Measurements from ENCODE around the gene ELP1.
A peak's percentile ranks its signal among the peaks of the same experiment; 100 is the strongest.
"Not testable (repeated sequence)": the region's sequence is repeated elsewhere in the genome, so short reads cannot be mapped to it uniquely, and the experiment has no call there.

Gene ELP1

GRCh38 chr9:108951578-108951977 is 17.7 kb upstream of the ELP1 start:
- no peak for DNase-seq
- TF ChIP-seq GATA1 (IDR thresholded peaks at IDR 0.05; ENCODE audit: low read depth, low read length): no peak
- no peak for TF ChIP-seq POLR2A (IDR thresholded peaks at IDR 0.05; ENCODE audit: low read length)

DNA sequence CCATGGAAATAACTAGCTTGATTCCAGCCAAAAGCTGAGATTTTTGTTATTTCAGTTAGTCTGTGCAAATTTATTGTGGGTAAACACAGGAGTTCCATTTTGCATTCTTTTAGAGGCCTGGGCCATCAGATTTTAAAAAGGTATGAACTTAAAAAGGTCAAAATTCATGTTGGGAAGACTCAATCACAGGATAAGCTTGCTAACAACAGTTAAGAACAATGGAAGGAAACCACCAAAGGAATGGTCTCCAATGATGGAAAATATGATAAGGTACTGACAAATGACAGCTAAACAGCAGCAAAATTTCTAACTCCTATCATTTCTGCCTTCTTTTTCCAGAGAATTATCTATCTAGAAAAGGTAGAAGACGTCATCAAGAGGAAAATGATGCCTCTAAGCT is 16.2 kb upstream of the ELP1 start:
- no peak for DNase-seq
- TF ChIP-seq GATA1 (IDR thresholded peaks at IDR 0.05; ENCODE audit: low read depth, low read length) (no peak), POLR2A (IDR thresholded peaks at IDR 0.05; ENCODE audit: low read length) (no peak)

GRCh38 chr9:108939975-108940374 is 6.1 kb upstream of the ELP1 start:
- DNase-seq: no peak
- no peak for TF ChIP-seq GATA1 (IDR thresholded peaks at IDR 0.05; ENCODE audit: low read depth, low read length)
- no peak for TF ChIP-seq POLR2A (IDR thresholded peaks at IDR 0.05; ENCODE audit: low read length)

GRCh38 chr9:108937561-108938305 is 3.8 kb upstream of the ELP1 start:
- no peak for TF ChIP-seq POLR2A (IDR thresholded peaks at IDR 0.05; ENCODE audit: low read length)
- TF ChIP-seq GATA1 (IDR thresholded peaks at IDR 0.05; ENCODE audit: low read depth, low read length): no peak
- no peak for DNase-seq

GRCh38 chr9:108934323-108934893 is 484 bp upstream of the ELP1 start, which contains the start of gene ABITRAM:
Gene ABITRAM, plus strand, starts transcription at chr9:108934400. Its CDS starts 87 bp downstream, at chr9:108934487.
- DNase-seq: peak; percentile 93 to 95
- TF ChIP-seq POLR2A (IDR thresholded peaks at IDR 0.05; ENCODE audit: low read length) (peak; percentile 45), GATA1 (IDR thresholded peaks at IDR 0.05; ENCODE audit: low read depth, low read length) (no peak)

DNA sequence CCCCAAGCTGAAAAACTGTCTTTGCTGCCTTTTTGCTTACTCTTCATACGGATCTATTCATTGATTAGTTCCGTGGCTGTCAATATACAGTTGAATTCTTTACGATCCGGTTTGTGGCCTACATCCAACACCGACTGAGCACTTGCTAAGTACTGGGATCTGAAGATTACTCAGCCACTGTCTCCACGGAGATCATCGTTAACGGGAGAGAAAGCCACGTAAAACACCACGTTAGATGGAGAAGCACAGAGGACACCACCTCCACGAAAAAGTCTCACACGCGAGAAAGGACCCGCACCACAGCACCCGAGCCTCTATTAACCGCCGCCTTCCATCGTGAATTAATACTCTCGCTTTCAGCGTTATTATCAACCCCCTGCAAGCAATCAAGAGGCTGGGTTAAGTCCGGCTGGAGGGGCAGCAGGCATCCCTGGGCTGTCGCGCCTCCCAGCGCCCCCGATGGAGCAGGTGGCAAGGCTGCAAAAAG is 650 bp downstream of the ELP1 start:
- TF ChIP-seq GATA1 (IDR thresholded peaks at IDR 0.05; ENCODE audit: low read depth, low read length) (no peak), POLR2A (IDR thresholded peaks at IDR 0.05; ENCODE audit: low read length) (no peak)
- peak; percentile 69 to 72 for DNase-seq

GRCh38 chr9:108928386-108928785 is 5.5 kb downstream of the ELP1 start:
- DNase-seq: no peak

GRCh38 chr9:108924466-108924865 is 9.5 kb downstream of the ELP1 start:
- TF ChIP-seq GATA1 (IDR thresholded peaks at IDR 0.05; ENCODE audit: low read depth, low read length) (no peak), POLR2A (IDR thresholded peaks at IDR 0.05; ENCODE audit: low read length) (no peak)
- no peak for DNase-seq

More at GRCh38 chr9:108928386-108928785, 5.5 kb downstream of the ELP1 start:
- TF ChIP-seq POLR2A (IDR thresholded peaks at IDR 0.05; ENCODE audit: low read length) (no peak), GATA1 (IDR thresholded peaks at IDR 0.05; ENCODE audit: low read depth, low read length) (no peak)

DNA sequence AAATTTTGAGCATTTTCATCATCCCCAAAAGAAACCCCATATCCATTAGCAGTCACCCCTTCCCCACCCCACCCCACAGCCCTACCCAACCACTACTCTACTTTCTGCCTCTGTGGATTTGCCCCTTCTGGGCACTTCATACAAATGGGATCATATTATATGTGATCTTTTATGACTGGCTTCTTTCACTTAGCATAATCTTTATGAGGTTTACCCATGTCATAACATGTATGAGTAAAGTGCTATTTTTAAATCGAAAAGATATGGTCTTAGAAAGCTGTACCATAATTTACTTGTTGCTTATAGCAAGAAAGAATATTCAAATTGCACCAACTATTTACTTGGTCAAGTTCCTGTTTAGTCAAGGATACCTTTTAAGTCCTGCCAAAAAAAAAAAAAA is 12.7 kb downstream of the ELP1 start:
- no peak for DNase-seq

DNA sequence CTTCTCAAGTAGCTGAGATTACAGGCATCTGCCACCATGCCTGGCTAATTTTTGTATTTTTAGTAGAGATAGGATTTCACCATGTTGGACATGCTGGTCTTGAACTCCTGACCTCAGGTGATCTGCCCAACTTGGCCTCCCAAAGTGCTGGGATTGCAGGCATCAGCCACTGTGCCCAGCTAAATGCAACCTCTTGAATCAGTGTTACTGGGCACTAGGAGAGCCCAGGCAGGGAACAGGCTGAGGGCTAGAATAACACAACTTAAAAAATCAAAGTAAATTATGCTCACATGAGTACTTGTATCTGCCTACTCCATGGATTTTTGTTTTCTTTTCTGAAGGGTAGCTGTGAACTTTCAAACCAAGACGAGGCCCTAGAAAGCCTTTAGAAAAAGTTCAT is 13.5 kb downstream of the ELP1 start:
- not testable (repeated sequence) for DNase-seq

More for the DNA sequence above, 12.7 kb downstream of the ELP1 start:
- TF ChIP-seq GATA1 (IDR thresholded peaks at IDR 0.05; ENCODE audit: low read depth, low read length) (no peak), POLR2A (IDR thresholded peaks at IDR 0.05; ENCODE audit: low read length) (no peak)

DNA sequence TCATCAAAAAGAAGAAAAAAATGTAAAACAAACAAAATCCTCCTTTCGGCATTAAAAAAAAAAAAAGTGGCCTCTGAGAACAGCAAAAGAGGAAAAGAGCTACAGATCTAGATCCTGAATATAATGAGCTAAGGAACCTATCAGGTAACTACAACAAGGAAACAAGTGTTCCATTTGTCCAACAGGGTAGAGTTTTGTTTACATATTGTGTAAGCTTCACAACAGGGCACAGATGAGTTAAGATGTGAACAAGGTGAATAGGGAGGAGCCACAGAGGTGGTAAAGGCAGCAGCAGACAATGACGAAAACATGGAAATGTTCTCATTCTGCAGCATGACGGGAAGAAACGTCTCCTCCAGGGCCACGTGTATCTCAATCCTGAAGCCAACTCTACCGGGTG is 14.4 kb downstream of the ELP1 start:
- TF ChIP-seq GATA1 (IDR thresholded peaks at IDR 0.05; ENCODE audit: low read depth, low read length): no peak
- no peak for TF ChIP-seq POLR2A (IDR thresholded peaks at IDR 0.05; ENCODE audit: low read length)
- DNase-seq: no peak

DNA sequence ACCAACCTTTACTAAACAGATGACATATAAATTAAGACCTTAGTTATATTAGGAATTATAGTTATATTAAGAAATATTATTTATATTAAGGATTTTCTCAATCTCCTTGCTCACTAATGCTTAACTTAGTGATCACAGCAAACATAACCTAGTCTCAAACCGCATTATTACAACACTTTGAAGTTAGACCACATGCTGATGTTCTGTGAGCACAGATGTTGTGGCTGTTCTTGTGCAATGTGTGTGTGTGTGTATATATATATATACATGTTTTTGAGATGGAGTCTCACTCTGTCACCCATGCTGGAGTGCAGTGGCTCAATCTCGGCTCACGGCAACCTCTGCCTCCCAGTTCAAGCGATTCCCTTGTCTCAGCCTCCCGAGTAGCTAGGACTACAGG is 20.5 kb downstream of the ELP1 start:
- DNase-seq: no peak
- TF ChIP-seq GATA1 (IDR thresholded peaks at IDR 0.05; ENCODE audit: low read depth, low read length) (no peak), POLR2A (IDR thresholded peaks at IDR 0.05; ENCODE audit: low read length) (no peak)

- TF ChIP-seq GATA1 (IDR thresholded peaks at IDR 0.05; ENCODE audit: low read depth, low read length) (no peak), POLR2A (IDR thresholded peaks at IDR 0.05; ENCODE audit: low read length) (no peak)
- DNase-seq: no peak
These were observed 22.1 kb downstream of the ELP1 start for GRCh38 chr9:108911820-108912219.

- TF ChIP-seq POLR2A (IDR thresholded peaks at IDR 0.05; ENCODE audit: low read length) (no peak), GATA1 (IDR thresholded peaks at IDR 0.05; ENCODE audit: low read depth, low read length) (no peak)
- no peak for DNase-seq
These were observed 23.0 kb downstream of the ELP1 start for GRCh38 chr9:108910914-108911313.

DNA sequence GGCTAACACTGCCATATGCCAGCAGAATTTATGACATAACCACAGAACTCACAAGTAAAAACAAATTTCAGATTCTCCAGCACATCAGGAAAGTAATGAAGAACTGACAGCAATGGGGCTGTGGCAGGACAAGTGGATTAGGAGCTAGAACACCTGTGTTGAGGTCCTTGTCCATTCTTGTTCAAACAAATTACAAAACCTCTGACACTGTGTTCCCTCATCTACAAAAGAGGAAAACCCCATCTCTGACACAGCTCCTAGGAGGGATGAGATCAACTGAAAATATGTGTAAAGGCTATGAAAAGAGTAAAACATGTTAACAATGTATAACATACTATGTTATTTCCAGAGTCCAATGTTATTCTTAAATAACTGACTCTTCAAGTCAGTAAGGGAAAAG is 23.5 kb downstream of the ELP1 start:
- no peak for DNase-seq
- TF ChIP-seq POLR2A (IDR thresholded peaks at IDR 0.05; ENCODE audit: low read length): no peak
- TF ChIP-seq GATA1 (IDR thresholded peaks at IDR 0.05; ENCODE audit: low read depth, low read length): no peak
